HG03558 (cell line): ENCODE measurements around the gene PSG2.
"Not testable (repeated sequence)": the region's sequence is repeated elsewhere in the genome, so short reads cannot be mapped to it uniquely, and the experiment has no call there.

Experiments used
- ATAC-seq: cut with Tn5 transposase; IDR thresholded peaks from one replicate; pipeline ENCODE4 v1.9.1; 2021; ENCODE audit warnings: moderate number of reproducible peaks; ENCODE audit not compliant: unreplicated experiment; ENCODE audit errors: extremely low read depth

The PSG2 gene

GRCh38 chr19:43082601-43083000, at the start of gene PSG2:
TSS of gene PSG2 (minus strand) at chr19:43082701. CDS start at chr19:43082569, 132 bp downstream.
- not testable (repeated sequence) for ATAC-seq

GRCh38 chr19:43131281-43131842, 48.9 kb upstream of the PSG2 start:
- not testable (repeated sequence) for ATAC-seq

- not testable (repeated sequence) for ATAC-seq
Measured at GRCh38 chr19:43129197-43129596, 46.7 kb upstream of the PSG2 start.

- ATAC-seq = not testable (repeated sequence)
Measured at GRCh38 chr19:43127336-43127735, 44.8 kb upstream of the PSG2 start.

GRCh38 chr19:43126720-43127119, 44.2 kb upstream of the PSG2 start:
- ATAC-seq = no peak

DNA sequence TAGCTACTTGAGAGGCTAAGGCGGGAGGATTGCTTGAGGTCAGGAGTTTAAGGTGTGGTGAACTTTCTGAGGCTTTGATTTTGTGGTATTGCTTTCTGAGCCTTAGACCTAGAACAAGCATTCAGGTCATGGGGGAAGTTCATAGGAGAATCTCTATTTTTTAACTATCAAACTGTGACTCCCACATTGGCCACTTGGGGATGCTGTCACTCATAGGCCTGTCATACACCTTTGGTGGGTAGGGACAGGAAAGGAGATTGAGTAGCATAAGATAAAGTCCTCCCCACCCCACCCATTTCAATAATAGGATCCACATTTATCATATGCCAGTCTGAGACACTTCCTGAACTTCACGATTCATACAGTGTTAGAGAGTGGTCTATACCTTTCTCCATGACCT, 41.9 kb upstream of the PSG2 start:
- ATAC-seq = no peak

DNA sequence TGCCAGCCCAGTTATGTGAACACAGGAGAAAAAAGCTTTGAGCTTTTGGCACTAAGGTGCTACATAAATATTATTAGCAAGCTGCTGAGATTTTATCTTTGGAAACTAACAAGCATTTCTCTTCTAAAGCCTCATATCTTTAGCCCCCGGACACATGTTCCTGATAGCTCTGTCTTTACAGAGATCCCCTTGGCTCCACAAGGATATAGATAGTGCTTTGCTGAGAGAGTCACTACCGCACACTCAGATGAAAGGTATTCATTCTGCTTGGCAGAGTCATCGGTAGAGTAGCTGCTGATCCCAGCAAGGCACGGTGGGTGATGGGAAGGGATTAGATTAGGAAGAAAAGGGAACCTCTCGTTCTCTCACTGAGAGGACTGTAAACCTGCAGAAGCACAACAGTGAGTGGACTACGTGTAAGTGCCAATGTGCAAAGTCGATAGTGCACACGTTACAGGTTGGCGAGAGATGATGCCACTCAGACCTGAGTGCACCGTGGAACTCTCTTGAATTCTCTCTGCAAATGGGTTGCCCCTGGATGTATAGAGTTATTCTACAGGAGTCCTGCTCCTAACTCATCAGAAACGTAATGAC, 38.0 kb upstream of the PSG2 start:
- not testable (repeated sequence) for ATAC-seq

- not testable (repeated sequence) for ATAC-seq
Measured at GRCh38 chr19:43119526-43119925, 37.0 kb upstream of the PSG2 start.

DNA sequence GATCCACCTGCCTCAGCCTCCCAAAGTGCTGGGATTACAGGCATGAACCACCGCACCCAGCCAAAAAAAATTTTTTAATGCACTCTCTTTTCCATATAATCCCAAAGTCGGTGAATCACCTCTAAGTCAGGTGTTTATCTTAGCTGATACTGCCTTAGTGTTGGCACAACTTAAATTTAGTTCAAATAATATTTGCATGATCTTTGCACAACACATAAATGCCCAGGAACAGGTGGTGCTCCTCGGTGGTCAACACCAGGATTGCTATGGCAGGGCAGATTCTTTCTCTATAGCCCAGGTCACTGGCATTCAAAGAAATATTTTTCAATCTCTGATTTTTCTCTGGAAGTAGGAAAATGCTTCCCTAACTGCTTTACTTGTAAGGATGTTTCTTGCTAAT, 33.9 kb upstream of the PSG2 start:
- not testable (repeated sequence) for ATAC-seq

GRCh38 chr19:43115548-43115947, 33.0 kb upstream of the PSG2 start:
- ATAC-seq = not testable (repeated sequence)

DNA sequence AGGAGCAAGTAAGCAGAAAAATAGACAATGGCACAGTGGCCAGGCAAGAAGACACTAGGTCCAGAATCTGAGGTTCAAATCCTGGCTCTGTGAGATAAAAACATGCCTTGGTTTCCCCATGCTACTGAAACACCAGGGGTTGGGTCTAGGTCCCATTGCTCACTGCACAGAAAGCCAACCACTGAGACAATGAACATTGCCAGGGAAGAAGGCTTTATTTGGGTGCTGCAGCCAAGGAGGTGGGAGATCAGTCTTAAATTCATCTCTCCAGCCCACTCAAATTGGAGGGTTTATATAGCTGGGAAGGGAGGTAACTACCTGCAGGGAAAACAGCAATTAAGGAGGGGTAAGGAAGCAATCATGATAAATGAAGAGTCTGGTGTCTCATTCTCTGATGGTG, 32.6 kb upstream of the PSG2 start:
- not testable (repeated sequence) for ATAC-seq

DNA sequence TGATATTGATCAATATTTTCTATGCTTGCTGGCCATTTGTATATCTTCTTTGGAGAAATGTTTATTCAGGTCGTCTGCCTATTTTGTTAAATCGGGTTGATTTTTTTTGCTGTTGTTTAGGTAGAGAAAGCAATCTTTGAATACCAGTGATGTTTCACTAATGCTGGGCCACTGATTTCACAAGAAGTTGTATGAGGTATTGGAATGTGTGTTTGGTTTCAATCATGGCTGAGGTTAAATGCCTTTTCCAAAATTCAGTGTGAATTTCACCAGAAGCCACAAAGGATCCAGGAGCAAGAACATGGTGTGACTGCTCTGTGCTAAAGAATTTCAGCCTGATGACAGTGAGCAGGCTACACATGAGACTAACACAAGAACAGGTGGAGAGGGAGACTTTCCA, 32.1 kb upstream of the PSG2 start:
- not testable (repeated sequence) for ATAC-seq

DNA sequence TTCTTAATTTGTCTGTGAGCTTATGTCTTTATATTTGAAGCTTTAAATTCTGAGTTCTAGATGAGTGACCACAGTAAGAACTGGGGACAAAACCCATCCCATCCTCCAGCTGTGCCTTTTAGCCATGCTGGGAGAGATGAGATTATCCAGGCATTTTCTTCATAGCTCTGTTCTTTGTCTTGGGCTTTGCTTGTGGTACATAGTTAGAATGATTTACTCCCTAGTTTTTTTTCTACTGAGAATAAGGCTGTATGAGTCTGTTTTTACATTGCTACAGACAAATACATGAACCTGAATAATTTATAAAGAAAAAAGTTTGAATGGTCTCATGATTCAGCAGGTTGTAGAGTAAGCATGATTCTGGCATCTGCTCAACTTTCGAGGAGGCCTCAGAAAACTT, 24.9 kb upstream of the PSG2 start:
- ATAC-seq = not testable (repeated sequence)

DNA sequence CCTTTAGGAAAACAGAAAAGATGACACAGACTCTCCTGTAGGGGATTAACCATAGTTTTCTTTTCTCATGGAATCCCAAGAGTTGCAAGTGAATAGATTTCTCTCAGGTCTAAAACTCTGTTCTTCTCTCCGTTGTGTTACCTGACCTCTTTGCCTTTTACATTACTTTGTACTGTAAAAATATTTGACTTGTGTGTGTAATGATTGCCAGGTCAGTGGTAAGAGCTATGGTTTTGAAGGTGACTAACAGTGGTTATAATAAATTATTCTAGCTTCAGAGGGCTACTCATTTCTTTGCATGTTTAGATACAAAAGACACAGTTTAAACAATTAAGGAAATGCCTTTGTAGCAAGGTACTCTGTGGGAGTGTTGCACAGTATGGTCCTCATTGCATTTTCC, 23.0 kb upstream of the PSG2 start:
- no peak for ATAC-seq

- ATAC-seq = not testable (repeated sequence)
Measured at GRCh38 chr19:43104215-43104850, 21.8 kb upstream of the PSG2 start.

DNA sequence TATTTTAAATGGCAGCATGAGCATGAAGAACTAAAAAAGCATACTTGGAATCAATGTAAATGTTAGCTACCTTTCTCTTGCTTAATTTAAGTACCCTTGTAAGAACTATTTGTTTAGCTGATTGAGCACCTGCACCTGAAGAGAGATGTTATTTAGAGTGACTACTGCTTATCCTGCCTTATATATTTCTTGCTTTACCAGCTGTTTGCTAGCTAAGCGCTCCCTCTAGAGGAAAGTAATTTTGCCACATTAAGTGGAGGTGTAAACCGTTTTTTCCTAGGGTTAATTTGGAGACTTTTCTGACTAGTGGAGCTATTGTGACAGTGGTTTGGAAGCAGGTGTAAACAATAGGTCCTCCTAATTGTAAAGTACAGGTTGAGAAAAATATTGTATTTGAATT, 19.4 kb upstream of the PSG2 start:
- no peak for ATAC-seq

- not testable (repeated sequence) for ATAC-seq
Measured at GRCh38 chr19:43098416-43098815, 15.9 kb upstream of the PSG2 start.

DNA sequence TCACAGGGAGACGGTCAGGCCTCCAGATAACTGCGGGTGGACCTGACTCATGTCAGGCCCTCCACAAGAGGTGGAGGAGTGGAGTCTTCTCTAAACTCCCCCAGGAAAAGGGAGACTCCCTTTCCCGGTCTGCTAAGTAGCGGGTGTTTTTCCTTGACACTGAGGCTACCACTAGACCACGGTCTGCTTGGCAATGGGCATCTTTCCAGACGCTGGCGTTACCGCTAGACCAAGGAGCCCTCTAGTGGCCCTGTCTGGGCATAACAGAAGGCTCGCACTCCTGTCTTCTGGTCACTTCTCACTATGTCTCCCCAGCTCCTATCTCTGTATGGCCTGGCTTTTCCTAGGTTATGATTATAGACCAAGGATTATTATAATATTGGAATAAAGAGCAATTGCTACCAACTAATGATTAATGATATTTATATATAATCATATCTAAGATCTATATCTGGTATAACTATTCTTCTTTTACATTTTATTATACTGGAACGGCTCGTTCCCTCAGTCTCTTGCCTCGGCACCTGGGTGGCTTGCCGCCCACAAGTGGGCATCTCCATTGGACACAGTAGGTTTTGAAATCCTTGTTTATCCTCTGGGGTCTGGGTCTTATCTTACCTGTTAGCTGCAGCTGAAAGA, 5.3 kb upstream of the PSG2 start:
- ATAC-seq = not testable (repeated sequence)

GRCh38 chr19:43085796-43086530, 3.5 kb upstream of the PSG2 start:
- not testable (repeated sequence) for ATAC-seq

DNA sequence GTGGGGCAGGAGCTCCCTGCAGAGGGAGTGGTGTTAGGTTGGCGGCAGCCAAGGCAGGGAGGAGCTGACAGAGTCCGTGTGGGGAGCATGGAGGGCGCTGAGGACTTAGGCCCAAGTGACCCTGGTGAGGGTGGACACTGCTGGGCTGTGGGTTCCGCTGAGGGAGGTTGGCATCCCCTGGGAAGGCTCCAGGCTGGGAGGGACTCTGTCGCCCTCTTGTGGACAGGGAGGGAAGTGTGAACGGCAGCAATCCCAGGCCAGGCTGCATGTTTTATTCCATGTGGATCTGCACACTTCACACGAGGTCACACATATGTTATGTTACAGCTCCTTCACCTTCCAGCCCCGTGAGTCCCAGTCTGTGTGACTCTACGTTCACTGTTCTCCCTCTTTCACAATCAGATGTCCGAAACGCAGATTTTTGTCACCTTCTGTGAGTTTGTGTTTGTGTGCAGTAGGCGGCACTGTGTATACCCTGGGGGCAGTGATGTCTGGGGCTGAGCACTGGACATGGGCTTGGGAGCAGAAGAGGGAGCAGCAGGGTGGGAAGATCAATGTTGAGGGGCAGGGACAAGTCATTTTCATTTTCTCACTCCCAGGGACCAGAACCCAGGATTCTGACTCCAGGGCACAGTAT, 1.8 kb upstream of the PSG2 start:
- not testable (repeated sequence) for ATAC-seq
